Measurements from ENCODE around the gene BANP.

Gene BANP

GRCh38 chr16:87951552-87952538 is 611 bp downstream of the BANP start:
- DNase-seq = peak; percentile 70 to 78
- no peak for TF ChIP-seq GATA1 (IDR thresholded peaks at IDR 0.05; ENCODE audit: low read depth, low read length)
- no peak for TF ChIP-seq POLR2A (IDR thresholded peaks at IDR 0.05; ENCODE audit: low read length)

- no peak for DNase-seq
- TF ChIP-seq POLR2A (IDR thresholded peaks at IDR 0.05; ENCODE audit: low read length) (no peak), GATA1 (IDR thresholded peaks at IDR 0.05; ENCODE audit: low read depth, low read length) (no peak)
Measured at GRCh38 chr16:87952751-87953150, 1.5 kb downstream of the BANP start.

GRCh38 chr16:87953308-87954215 is 2.3 kb downstream of the BANP start:
- TF ChIP-seq POLR2A (IDR thresholded peaks at IDR 0.05; ENCODE audit: low read length) = no peak
- TF ChIP-seq GATA1 (IDR thresholded peaks at IDR 0.05; ENCODE audit: low read depth, low read length) = no peak
- DNase-seq = peak in 1 of 2 experiments; percentile 26

GRCh38 chr16:87954361-87954760 is 3.1 kb downstream of the BANP start:
- TF ChIP-seq GATA1 (IDR thresholded peaks at IDR 0.05; ENCODE audit: low read depth, low read length) (no peak), POLR2A (IDR thresholded peaks at IDR 0.05; ENCODE audit: low read length) (no peak)
- no peak for DNase-seq

- TF ChIP-seq GATA1 (IDR thresholded peaks at IDR 0.05; ENCODE audit: low read depth, low read length) (no peak), POLR2A (IDR thresholded peaks at IDR 0.05; ENCODE audit: low read length) (no peak)
- no peak for DNase-seq
Measured at GRCh38 chr16:87954826-87955225, 3.6 kb downstream of the BANP start.

- TF ChIP-seq GATA1 (IDR thresholded peaks at IDR 0.05; ENCODE audit: low read depth, low read length) = no peak
- no peak for TF ChIP-seq POLR2A (IDR thresholded peaks at IDR 0.05; ENCODE audit: low read length)
- peak; percentile 42 to 69 for DNase-seq
Measured at GRCh38 chr16:87955302-87956097, 4.3 kb downstream of the BANP start.

- TF ChIP-seq POLR2A (IDR thresholded peaks at IDR 0.05; ENCODE audit: low read length) (no peak), GATA1 (IDR thresholded peaks at IDR 0.05; ENCODE audit: low read depth, low read length) (no peak)
- no peak for DNase-seq
Measured at GRCh38 chr16:87956098-87956364, 4.8 kb downstream of the BANP start.

- TF ChIP-seq POLR2A (IDR thresholded peaks at IDR 0.05; ENCODE audit: low read length) (peak; percentile 31), GATA1 (IDR thresholded peaks at IDR 0.05; ENCODE audit: low read depth, low read length) (no peak)
- peak; percentile 75 to 85 for DNase-seq
Measured at GRCh38 chr16:87956365-87957231, 5.4 kb downstream of the BANP start.

GRCh38 chr16:87957296-87958094 is 6.3 kb downstream of the BANP start:
- DNase-seq = no peak
- TF ChIP-seq POLR2A (IDR thresholded peaks at IDR 0.05; ENCODE audit: low read length) = no peak
- no peak for TF ChIP-seq GATA1 (IDR thresholded peaks at IDR 0.05; ENCODE audit: low read depth, low read length)

GRCh38 chr16:87958632-87959031 is 7.4 kb downstream of the BANP start:
- TF ChIP-seq GATA1 (IDR thresholded peaks at IDR 0.05; ENCODE audit: low read depth, low read length) = no peak
- TF ChIP-seq POLR2A (IDR thresholded peaks at IDR 0.05; ENCODE audit: low read length) = no peak
- DNase-seq = no peak

GRCh38 chr16:87959391-87959990 is 8.3 kb downstream of the BANP start:
- DNase-seq = peak; percentile 19 to 25
- TF ChIP-seq POLR2A (IDR thresholded peaks at IDR 0.05; ENCODE audit: low read length) (no peak), GATA1 (IDR thresholded peaks at IDR 0.05; ENCODE audit: low read depth, low read length) (no peak)

- no peak for DNase-seq
- TF ChIP-seq POLR2A (IDR thresholded peaks at IDR 0.05; ENCODE audit: low read length) (no peak), GATA1 (IDR thresholded peaks at IDR 0.05; ENCODE audit: low read depth, low read length) (no peak)
Measured at GRCh38 chr16:87960296-87960695, 9.1 kb downstream of the BANP start.

All from erythroblast (primary cell).